Non-pigmented ciliary epithelial cell (primary cell): ENCODE results near the gene RBMS2.

Source experiments
- DNase-seq: peaks from one replicate; pipeline ENCODE4 v3.0.0-alpha.2; 2010; ENCODE audit warnings: low read depth

The RBMS2 gene

GRCh38 chr12:56581418-56582145, 60.0 kb downstream of the RBMS2 start:
- DNase-seq, result no peak

- DNase-seq, result no peak
These were observed 63.5 kb downstream of the RBMS2 start for GRCh38 chr12:56585098-56585497.

- DNase-seq, result no peak
These were observed 68.2 kb downstream of the RBMS2 start for GRCh38 chr12:56589783-56590182.

- no peak for DNase-seq
These were observed 68.7 kb downstream of the RBMS2 start for GRCh38 chr12:56590237-56590830.

GRCh38 chr12:56591126-56591525, 69.5 kb downstream of the RBMS2 start:
- no peak for DNase-seq

GRCh38 chr12:56591961-56592360, 70.3 kb downstream of the RBMS2 start:
- DNase-seq, result no peak

GRCh38 chr12:56593909-56594621, 72.4 kb downstream of the RBMS2 start:
- peak; percentile 34 for DNase-seq

- no peak for DNase-seq
These were observed 75.2 kb downstream of the RBMS2 start for GRCh38 chr12:56596815-56597214.

GRCh38 chr12:56599041-56599440, 77.4 kb downstream of the RBMS2 start:
- no peak for DNase-seq

- DNase-seq, result no peak
These were observed 78.2 kb downstream of the RBMS2 start for GRCh38 chr12:56599797-56600196.

GRCh38 chr12:56600753-56601152, 79.1 kb downstream of the RBMS2 start:
- DNase-seq, result no peak

- no peak for DNase-seq
These were observed 79.9 kb downstream of the RBMS2 start for GRCh38 chr12:56601503-56601902.

- DNase-seq, result no peak
These were observed 80.6 kb downstream of the RBMS2 start for GRCh38 chr12:56602239-56602638.

- DNase-seq, result no peak
These were observed 82.7 kb downstream of the RBMS2 start for GRCh38 chr12:56604355-56604754.

GRCh38 chr12:56614627-56615026, 93.0 kb downstream of the RBMS2 start:
- no peak for DNase-seq

- no peak for DNase-seq
These were observed 94.6 kb downstream of the RBMS2 start for GRCh38 chr12:56616244-56616643.

GRCh38 chr12:56616925-56617324, 95.3 kb downstream of the RBMS2 start:
- DNase-seq, result no peak

GRCh38 chr12:56622535-56622934, 100.9 kb downstream of the RBMS2 start:
- no peak for DNase-seq

- DNase-seq, result no peak
These were observed 105.1 kb downstream of the RBMS2 start for GRCh38 chr12:56626701-56627100.

- no peak for DNase-seq
These were observed 107.2 kb downstream of the RBMS2 start for GRCh38 chr12:56628671-56629458.

GRCh38 chr12:56629459-56630179, 108.0 kb downstream of the RBMS2 start:
- DNase-seq, result no peak

GRCh38 chr12:56630180-56630632, 108.6 kb downstream of the RBMS2 start, which contains the start of gene BAZ2A:
Gene BAZ2A (minus strand): TSS chr12:56630326. CDS start chr12:56617530, 12,796 bp downstream.
- no peak for DNase-seq
